HFF-Myc (cell line): ENCODE data around the gene SLC25A13.

ENCODE experiments used
- DNase-seq: peaks from one replicate; pipeline ENCODE4 v3.0.0-alpha.2; 2011; ENCODE audit warnings: low read depth; ENCODE audit errors: extremely low read depth
- H3K4me3 ChIP-seq: replicated peaks from 2 replicates; pipeline ENCODE4 v1.5.1; 2011; ENCODE audit warnings: low read depth, mild to moderate bottlenecking, control low read depth, low read length
- TF ChIP-seq, protein P1 (sequence below): IDR thresholded peaks from 2 replicates; pipeline ENCODE4 v1.5.1; 2012; ENCODE audit warnings: mild to moderate bottlenecking, low read depth, low read length, control low read depth; ENCODE audit errors: missing control alignments

The SLC25A13 gene

DNA sequence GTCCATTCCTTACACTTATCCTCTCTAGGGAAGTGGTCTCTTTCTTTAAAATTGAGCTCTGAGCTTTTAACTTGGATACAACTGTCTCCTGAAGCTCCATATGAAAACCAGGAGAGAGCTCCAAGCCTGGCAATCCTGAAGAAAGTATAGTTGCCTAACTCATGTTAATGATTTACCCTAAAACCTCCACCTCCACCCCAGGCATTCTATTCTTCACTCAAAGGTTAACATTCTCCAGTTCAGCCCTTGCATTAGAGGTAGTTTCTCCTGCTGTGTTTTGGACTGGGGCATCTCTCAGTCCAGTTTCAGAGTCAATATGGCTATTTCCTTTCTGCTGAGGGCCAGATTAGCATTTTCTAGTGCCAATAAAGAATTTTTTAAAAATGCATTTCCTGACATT, 195.5 kb downstream of the SLC25A13 start:
- DNase-seq, result no peak
- TF ChIP-seq, protein P1, sequence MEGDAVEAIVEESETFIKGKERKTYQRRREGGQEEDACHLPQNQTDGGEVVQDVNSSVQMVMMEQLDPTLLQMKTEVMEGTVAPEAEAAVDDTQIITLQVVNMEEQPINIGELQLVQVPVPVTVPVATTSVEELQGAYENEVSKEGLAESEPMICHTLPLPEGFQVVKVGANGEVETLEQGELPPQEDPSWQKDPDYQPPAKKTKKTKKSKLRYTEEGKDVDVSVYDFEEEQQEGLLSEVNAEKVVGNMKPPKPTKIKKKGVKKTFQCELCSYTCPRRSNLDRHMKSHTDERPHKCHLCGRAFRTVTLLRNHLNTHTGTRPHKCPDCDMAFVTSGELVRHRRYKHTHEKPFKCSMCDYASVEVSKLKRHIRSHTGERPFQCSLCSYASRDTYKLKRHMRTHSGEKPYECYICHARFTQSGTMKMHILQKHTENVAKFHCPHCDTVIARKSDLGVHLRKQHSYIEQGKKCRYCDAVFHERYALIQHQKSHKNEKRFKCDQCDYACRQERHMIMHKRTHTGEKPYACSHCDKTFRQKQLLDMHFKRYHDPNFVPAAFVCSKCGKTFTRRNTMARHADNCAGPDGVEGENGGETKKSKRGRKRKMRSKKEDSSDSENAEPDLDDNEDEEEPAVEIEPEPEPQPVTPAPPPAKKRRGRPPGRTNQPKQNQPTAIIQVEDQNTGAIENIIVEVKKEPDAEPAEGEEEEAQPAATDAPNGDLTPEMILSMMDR, result no peak

DNA sequence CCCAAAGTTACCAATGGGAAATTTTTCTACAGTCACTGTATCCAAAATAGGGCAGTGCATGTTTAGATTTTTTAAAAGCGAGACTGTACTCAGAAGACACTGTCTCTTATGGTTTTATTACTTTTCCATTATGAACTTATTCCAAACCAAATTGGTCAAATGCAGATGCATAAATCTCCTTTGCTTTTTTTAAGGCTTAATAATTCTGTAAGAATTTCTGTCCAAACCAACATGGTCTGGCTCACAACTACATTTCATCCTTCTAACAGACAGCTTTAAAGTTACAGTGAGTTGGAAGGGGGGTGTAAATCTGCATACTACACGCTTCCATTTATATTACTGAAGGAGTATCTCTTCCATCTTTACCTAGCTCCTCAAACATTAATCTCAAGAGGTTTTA, 199.2 kb downstream of the SLC25A13 start:
- TF ChIP-seq, protein P1, result no peak

More for the DNA sequence above, 195.5 kb downstream of the SLC25A13 start:
- H3K4me3 ChIP-seq, result no peak overlapping the region

DNA sequence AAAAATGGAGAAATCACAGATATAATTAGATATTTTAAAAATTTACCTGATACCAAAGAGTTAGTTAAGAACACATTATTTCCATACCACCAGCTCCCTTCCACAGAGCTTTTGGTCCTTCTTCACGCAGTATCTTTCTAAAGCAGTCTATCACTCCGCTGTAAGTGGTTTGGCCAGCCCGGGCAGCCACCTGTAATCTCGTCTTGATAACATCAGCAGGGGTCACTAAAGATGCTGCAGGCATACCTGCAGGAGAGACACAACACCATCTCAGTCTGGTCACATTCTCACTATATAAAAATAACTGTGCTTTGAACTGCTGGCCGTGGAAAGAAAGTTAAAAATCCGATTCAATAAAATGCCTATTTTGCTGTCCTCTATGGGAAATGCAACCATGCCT, 200.1 kb downstream of the SLC25A13 start:
- TF ChIP-seq, protein P1, result no peak
- no peak overlapping the region for H3K4me3 ChIP-seq
- no peak for DNase-seq

More for the DNA sequence above, 199.2 kb downstream of the SLC25A13 start:
- no peak overlapping the region for H3K4me3 ChIP-seq
- no peak for DNase-seq

DNA sequence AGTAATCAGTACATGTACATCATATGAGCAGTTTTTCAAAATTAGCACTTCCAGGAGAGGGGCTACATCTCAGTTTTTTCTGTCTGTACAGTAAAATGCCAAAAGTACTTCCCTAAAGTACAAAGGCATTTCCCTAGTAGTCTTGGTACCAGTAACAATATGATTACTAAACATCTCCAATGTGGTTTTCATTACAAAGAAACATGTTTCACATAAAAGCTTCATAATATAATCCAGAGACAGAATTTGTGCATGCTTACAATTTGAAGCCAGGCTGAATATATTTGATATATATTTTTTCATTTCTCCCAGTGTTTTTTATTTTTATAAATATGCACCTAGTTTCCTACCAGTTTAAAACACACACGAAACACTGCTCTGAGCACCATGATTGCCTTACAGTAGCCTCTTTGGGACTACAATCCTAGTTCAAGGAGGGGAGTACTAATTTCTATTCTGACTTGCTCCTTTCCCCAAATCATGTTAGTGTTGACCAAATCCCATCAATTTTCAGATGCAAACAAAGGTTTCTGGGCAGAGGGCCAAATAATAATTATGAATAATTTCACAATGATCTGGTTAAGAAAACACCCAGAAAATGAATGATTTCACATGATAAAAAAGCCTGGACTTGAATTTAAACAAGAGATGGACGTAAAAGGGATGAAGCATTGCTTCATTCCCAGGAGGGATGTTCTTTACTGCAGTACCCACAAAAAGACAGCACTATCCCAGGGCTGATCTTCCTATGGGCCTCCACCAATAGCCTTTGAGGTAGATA, 201.3 kb downstream of the SLC25A13 start:
- TF ChIP-seq, protein P1, result no peak
- no peak for DNase-seq

DNA sequence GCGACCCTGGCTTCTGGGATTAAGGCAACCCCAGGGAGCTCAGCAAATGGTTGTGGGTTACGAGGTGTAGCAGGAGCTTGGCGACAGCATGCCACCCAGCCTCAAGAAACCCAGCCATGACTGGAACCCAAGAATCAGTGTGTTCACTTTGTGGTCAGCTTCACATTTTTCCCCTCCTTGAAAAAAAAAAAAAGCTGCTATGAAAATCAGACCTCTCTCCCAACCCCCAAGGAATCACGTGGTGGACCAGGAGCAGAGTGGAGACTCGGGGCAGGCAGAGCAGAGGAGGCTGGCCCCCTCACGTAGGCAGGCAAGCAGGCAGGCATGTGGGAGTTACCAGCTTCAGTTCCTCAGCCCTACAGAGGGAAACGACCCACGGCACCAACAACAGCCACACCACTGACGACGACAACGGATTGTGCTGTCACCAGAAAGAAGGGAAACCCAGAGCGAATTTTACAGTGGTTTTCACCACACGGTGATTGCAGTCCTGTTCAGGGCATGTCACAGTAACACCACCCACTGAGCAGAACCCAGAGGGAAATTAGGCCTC, 203.4 kb downstream of the SLC25A13 start:
- H3K4me3 ChIP-seq, result no peak overlapping the region
- TF ChIP-seq, protein P1, result no peak
- no peak for DNase-seq

More for the DNA sequence above, 201.3 kb downstream of the SLC25A13 start:
- no peak overlapping the region for H3K4me3 ChIP-seq

DNA sequence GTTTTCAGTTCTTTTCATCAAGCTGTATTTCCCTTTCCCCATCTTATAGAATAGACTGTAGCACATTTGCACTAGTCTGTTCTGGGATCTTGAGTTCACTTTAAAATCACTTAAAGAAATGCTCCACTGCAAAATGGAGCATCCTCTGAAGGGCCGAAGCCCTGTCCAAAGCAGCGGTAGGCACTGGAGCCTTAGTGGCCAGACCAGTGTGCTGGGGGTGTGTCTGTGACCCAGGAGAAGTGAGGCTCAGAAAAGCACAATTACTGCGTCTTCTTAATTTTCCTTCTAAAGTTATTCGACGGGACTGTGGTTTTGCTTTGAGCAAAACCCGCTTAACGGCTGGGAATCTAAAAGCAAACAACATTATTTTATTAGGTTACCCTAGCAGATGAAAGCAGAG, 205.7 kb downstream of the SLC25A13 start:
- H3K4me3 ChIP-seq, result no peak overlapping the region
- TF ChIP-seq, protein P1, result no peak
- no peak for DNase-seq

DNA sequence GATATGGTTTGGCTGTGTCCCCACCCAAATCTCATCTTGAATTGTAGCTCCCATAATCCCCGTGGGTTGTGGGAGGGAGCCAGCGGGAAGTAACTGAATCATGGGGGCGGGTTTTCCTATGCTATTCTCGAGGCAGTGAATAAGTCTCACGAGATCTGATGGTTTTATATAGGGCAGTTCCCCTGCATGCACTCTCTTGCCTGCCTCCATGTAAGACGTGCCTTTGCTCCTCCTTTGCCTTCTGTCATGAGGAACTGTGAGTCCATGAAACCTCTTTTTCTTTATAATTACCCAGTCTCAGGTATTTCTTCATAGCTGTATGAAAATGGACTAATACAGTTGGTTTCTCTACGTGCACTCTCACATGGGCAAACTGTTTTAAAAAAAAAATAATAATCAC, 207.7 kb downstream of the SLC25A13 start:
- TF ChIP-seq, protein P1, result no peak
- DNase-seq, result no peak

More for the DNA sequence above, 207.7 kb downstream of the SLC25A13 start:
- no peak overlapping the region for H3K4me3 ChIP-seq
